ENCODE measurements around the gene UBASH3B. TPM values are rescaled to one million over a fixed set of nuclear protein-coding genes. Genes with fewer than 3 reads are reported as not detected.
"Not testable (repeated sequence)": the region's sequence is repeated elsewhere in the genome, so short reads cannot be mapped to it uniquely, and the experiment has no call there.

UBASH3B gene
- total RNA-seq, 1 donor from 2014 or later = 31.5 TPM

- no peak for DNase-seq (ENCODE audit: low spot score)
Measured at GRCh38 chr11:122851366-122851966, 195.9 kb downstream of the UBASH3B start.

GRCh38 chr11:122852074-122852795 lies 196.7 kb downstream of the UBASH3B start:
- DNase-seq (ENCODE audit: low spot score) = no peak

GRCh38 chr11:122852796-122853160 lies 197.3 kb downstream of the UBASH3B start:
- no peak for DNase-seq (ENCODE audit: low spot score)

GRCh38 chr11:122853261-122853660 lies 197.7 kb downstream of the UBASH3B start:
- DNase-seq (ENCODE audit: low spot score) = no peak

- DNase-seq (ENCODE audit: low spot score) = peak; percentile 70
Measured at GRCh38 chr11:122853971-122854446, 198.5 kb downstream of the UBASH3B start.

- DNase-seq (ENCODE audit: low spot score) = no peak
Measured at GRCh38 chr11:122861631-122862030, 206.1 kb downstream of the UBASH3B start.

GRCh38 chr11:122862091-122862490 lies 206.6 kb downstream of the UBASH3B start:
- DNase-seq (ENCODE audit: low spot score) = no peak

- DNase-seq (ENCODE audit: low spot score) = not testable (repeated sequence)
Measured at GRCh38 chr11:122863154-122863553, 207.6 kb downstream of the UBASH3B start.

GRCh38 chr11:122863704-122864326 lies 208.3 kb downstream of the UBASH3B start:
- no peak for DNase-seq (ENCODE audit: low spot score)

Other genes with a start within 250 kb of the UBASH3B start
- 1.1 TPM for gene CRTAM, start 182.8 kb downstream of the UBASH3B start, total RNA-seq
- gene JHY, start 227.0 kb downstream of the UBASH3B start, total RNA-seq = 11.1 TPM

Data from ureter (tissue), 1 donor.